ENCODE results near the gene LDB3.

The LDB3 gene

DNA sequence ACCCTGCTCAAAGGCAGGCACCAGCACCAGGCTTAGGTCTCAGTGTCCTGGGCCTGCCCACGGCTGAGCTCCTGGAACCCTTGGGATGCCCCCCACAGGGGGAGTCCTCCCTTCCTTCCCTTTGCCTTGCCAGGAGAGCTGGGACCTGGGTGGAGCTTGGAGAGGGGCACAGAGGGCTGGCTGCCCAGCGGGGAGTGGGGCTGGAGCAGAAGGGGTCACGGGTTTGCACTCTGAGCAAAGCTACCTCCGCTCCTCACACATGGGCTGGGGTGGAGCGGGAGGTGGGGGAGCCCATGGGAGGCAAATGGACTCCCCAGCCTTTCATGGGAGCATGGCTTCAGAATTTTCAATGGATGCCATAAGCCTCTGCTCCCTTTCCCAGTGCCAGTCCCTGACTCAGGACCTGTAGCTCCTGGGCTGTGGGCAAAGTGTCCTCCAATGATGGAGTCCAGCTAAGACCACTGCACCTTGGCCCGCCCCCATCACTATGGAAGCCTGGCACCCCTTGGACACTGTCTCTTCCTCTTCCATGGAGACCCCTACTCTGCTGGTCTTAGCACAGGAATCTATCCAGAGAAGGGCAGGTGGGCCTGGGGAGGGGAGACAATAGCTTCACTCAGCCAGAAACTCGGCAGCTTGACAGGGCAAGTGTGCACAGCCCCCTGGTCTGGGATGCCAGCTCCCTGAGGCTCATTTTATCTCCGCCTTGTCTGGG, 39.9 kb downstream of the LDB3 start:
- DNase-seq: no peak

DNA sequence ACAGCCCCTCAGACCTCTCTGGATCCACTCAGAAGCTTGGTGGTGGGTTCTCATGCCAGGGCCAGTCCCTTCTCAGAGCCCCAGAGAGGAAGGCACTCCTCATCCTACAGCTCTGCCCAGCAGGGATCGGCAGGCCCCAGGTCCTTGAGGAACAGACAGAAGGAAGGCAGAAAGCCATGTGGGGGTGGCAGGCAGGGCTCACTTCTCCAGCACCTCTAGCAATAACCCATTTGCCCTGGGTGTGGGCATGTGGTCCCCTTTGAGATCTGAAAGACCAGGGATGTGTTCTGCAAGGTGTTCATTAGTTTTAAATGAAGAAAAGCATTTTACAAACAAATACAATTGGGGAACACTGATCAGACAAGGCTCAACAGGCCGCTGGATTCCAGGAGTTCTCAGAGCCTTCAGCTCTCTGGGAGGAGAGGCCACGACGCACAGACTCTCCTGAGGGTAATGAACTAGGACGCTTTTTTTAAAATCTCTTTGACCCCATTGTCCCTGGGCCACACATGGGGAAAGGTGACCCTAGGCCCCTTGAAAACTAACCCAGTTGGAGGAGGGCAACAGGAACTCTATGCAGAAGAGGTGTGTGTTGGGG, 40.6 kb downstream of the LDB3 start:
- DNase-seq: no peak

DNA sequence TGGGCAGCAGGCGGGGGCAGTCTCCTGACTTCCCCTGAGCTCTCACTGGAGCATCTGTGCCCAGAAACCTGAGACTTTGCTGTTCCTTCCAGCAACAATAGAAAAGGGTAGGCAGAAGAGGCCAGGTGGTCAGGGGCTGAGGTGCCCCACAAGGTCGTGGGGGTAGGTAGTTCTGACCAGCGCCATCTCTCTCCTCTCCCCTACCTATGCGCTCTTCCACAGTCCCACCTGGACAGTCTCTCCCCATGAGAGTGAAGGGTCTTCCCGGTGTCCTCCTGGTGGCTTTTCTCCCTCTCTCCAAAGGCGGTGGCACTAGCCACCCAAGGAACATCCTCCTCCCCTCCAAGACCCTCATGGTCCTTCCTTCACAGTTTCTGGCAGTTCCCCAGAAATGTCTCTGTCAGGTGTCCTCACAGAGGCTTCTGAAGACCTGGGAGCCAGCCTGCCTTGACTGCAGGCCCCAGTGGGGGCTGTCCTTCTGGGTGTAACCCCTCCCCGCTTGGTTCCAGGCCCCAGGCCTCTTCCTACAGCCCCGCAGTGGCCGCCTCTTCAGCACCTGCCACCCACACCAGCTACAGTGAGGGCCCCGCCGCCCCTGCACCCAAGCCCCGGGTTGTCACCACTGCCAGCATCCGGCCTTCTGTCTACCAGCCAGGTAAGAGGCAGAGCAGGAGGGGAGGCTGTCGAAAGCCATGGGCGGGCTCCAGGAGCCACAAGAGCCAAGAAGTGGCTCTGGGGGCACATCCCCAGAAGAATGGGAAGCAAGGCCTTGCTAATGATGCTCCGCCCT, 41.3 kb downstream of the LDB3 start:
- DNase-seq: no peak

DNA sequence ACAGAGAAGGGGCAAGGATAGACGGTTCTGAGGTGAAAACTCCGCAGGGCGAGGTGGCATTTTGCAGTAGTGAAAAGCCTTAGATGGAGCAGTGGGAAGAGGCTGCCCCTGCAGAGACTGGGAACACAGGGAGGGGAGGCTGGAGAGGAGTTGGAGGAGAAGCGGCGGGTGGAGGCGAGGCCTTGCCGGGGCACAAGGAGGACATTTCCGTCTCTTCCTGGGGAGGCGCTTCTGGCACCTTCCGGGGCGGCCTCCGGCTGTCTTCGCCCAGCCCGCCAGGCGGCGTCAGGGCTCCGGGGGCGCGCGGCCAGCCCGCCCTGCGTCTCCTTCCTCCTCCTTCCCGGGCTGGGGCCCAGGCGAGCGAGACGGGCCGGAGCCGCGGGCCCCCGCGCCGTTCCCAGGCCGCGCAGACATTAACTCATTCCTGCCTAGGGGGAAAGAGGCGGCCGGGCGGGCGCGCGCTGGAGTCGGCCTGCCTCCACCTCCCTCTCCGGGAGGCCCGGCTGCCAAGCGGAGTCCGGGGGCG, 42.7 kb downstream of the LDB3 start:
- DNase-seq: peak; percentile 86

DNA sequence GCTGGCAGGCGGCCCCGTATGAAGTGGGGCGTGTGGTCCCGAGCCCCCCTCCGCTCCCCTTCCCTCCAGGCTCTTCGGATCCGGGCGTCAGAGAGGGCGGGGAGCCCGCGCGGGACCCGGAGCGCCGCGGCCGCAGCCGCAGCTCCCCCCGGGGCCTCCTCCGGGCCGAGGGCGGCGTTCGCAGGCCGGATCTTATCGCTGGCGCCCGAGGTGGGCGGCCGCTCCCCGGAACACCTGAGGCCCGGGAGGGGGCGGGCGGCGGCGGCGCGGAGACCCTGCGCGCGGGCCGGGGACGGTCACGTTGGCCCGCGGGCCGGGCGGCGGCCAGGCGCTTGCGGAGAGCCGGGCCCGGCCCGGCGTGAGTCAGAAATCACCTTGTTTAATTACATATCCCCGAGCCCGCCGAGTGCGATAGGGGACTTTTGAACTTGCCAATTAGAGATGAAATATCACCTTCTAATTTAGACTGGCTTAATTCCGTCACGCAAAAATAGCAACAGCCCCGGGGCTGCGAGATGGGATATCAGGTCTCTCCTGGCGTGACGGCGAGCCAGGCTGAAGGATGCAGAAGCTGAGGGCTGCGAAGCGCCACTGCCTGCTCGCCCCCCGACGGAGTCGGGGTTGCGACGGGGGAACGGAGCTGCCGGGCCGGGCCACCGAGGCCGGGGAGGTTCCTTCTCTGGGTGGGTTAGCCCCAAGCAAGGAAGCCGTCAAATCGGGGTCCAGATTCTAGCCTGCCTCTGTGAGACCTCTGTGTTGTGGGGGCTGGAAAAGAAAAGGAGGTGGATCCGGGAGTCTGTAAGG, 43.4 kb downstream of the LDB3 start:
- peak; percentile 63 for DNase-seq

DNA sequence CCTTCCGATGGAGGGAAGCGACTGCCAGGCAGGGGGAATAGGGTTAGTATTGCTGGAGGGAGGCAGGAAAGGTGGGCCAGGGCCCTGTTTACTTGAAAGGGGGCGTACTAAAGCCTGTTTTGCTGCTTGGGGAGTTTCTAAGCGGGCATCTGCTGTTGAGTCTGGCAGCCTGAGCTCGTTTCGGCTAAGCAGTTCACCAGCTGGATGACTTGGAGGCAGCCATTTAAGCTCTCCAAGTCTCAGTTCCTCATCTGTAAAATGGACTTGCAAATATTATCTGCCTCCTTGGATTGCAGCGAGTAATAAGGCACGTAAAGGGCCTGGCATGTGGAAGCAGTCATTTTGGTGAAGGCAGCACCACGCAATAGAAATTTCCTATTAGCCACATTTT, 44.0 kb downstream of the LDB3 start:
- no peak for DNase-seq

DNA sequence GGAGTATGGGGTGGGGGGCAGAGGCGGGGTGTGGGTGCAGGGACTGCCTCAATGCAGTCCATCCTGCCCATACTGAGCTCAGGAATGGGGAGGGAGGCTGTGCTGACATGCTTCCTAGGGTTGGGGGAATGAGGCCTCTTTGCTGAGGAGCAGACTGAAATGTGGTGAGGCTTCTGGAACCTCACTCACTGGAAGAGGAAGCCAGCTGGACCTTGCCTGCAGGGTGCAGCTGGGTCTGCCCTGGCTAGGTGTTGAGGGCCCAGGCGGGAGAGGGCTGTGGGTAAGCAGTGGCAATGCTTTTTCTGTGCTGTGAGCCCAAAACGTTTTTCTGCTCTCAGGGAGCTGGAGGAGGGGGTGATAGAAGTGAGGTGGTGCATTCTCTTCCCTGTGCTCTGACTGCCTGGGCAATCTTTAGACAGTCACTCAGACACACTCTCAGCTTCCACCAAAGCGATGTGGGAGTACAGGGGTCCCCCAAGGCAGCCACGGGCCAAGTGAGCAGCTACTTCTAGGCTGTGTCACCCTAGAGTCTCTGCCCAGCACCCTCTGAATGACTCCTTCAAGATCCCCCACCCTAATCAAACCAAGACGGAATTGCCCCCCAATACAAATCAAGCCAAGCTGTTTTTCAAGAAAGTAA, 47.0 kb downstream of the LDB3 start:
- no peak for DNase-seq

DNA sequence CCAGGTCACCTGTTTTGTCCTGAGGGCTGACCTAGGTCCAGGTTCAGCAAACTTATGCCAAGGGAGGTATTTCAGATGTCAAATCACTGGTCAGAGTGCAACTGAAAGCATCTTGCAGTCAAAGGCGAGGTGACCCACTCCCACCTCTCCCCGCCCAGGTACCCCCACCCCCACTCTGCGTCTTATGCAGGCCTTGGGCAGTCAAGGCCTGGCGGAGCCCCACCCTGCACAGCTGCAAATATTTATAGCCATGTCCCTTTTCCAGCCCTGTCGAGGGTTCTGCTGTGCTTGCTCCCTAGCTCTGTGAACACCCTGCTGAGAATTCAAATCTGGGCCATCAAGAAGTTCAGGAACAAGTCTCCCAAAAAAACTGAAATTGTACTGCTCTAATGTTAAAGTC, 47.5 kb downstream of the LDB3 start:
- no peak for DNase-seq

DNA sequence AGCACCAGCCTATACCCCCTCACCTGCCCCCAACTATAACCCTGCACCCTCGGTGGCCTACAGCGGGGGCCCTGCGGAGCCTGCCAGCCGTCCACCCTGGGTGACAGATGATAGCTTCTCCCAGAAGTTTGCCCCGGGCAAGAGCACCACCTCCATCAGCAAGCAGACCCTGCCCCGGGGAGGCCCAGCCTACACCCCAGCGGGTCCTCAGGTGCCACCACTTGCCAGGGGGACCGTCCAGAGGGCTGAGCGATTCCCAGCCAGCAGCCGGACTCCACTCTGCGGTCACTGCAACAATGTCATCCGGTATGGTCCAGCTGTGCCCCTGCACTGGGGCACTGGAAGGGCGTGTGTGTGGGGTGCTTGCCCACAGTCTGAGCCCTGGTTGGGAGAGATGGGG, 48.2 kb downstream of the LDB3 start:
- no peak for DNase-seq

DNA sequence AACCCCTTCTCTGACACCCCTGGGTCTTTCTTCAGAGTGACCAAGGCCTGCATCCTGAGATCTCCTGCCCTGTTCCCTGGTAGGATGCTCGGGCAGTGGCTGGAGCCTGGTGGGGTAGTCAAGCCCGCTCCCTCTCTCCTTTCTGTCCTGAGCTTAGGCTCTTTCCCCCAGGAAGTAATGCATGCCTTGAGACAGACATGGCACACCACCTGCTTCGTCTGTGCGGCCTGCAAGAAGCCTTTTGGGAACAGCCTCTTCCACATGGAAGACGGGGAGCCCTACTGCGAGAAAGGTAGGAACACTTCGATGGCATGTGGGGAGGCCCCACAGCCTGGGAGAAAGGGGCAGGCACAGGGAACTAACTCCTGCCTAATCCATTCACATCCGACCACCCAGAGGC, 50.2 kb downstream of the LDB3 start:
- DNase-seq: no peak

DNA sequence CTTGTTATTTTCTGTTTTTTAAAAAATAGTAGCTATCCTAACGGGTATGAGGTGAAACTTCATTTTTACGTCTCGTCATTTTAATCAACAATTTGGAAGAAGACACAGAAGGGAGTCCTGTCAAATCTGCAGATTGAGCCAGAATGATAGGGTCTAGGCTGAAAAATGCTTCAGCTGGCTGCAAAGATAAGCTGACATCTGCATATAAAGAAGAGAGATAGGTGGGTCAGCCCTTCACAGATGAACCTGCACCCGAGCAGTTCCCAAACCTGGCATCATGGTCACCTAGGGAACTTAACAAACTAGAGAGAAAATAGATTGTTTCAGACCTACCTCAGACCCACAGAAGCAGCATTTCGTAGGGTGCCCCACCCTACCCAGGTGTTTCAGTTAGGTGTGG, 52.9 kb downstream of the LDB3 start:
- DNase-seq: no peak

DNA sequence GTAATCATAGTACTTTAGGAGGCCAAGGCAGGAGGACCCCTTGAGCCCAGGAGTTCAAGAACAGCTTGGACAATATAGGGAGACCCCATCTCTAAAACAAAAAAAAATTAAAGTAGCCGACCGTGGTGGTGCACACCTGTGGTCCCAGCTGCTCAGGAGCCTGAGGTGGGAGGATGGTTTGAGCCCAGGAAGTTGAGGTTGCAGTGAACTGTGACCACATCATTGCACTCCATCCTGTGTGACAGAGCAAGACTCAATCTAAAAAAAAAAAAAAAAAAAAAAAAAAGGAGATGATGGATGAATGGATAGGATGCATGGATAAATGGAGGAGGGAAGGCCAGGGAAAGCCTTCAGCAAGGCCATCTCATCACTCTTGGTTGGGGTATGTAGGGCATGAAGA, 54.7 kb downstream of the LDB3 start:
- DNase-seq: no peak

DNA sequence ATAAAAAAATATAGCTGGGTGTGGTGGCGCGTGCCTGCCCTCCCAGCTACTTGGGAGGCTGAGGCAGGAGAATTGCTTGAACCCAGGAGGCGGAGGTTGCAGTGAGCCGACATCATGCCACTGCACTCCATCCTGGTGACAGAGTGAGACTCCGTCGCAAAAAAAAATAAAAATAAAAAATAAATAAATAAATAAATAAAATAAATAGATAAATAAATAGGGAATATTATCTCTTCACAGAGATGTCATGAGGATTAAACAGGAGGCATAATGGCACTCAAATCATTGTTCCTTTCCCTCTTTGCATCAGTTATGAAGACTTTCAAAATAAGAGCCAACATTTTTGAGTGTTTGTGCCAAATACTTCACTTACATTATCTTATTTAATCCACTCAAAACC, 56.1 kb downstream of the LDB3 start:
- no peak for DNase-seq

DNA sequence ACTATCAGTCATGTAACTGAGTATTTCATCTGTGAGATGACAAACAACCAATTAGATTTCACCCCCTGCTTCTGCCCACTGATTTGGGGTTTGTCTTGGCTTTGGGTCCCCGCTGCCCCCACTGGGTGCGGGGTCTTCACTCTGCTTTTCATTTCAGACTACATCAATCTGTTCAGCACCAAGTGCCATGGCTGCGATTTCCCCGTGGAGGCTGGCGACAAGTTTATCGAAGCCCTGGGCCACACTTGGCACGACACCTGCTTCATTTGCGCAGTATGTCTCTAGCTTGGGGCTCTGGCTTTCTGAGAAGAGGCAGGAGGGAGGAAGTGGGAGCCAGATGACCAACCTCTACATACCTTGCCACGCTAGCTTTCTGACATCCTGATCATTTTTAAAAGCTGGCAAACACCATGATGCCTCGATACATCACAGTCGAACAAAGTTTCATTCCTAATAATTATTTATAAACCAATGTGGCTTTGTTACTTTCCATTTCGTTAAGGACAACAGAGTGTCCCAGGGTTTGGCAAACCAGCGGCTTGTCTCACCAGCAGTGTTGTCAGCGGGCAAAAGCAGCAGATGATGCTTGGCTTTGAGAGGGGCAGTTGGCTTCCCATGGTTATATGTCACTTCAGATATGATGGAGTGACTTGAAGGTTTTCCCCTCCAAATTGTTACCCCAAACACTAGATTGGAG, 57.8 kb downstream of the LDB3 start:
- DNase-seq: no peak

DNA sequence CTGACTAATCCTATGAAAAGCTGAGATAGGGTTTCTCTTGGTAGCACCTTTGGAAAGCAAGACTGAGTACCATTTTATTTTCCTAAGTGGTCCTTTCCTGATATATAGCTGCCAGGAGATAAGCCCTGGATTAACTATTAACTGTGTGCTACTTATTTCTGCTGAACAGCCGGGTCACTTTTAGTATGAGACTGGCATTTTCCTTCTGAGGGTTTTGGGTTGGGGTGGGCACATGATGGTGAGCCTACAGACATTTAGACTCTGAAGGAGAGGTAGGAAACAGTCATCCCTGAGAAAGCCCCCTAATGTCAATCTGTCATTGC, 58.3 kb downstream of the LDB3 start:
- DNase-seq: no peak

DNA sequence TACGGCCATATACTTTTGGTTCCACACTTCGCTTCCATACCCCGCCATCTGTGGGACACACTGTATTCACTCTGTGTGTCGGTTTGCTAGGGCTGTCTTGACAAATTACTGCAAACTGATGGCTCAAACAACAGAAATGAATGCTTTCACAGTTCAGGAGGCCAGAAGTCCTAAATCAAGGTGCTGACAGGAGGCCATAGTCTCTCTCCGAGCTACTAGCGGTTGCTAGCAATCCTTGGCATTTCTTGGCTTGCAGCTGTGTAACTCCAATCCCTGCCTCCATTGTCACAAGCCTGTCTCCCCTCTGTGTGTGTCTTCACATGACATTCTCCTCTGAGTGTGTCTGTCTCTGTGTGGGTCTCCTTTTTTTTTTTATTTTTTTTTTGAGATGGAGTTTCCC, 59.2 kb downstream of the LDB3 start:
- DNase-seq: no peak

DNA sequence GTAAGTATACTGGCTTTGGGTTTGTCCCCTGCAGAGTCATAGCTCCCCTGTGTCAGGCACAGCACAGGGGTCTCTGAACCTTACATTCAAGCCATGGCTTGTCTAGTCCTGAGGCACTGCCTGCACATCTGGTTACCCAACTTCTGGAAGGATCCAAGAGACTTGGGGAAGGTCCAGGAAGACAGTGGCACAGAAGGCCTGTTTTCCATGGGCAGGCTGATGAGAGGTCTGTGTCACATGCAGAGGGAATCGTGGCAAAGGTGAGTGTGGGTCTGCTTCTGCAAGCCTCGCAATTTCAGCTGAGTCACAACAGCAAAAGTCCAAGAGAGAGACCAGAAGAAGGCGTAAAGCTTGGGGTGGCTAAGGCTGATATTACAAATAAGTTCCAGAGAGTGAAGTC, 59.7 kb downstream of the LDB3 start:
- no peak for DNase-seq

DNA sequence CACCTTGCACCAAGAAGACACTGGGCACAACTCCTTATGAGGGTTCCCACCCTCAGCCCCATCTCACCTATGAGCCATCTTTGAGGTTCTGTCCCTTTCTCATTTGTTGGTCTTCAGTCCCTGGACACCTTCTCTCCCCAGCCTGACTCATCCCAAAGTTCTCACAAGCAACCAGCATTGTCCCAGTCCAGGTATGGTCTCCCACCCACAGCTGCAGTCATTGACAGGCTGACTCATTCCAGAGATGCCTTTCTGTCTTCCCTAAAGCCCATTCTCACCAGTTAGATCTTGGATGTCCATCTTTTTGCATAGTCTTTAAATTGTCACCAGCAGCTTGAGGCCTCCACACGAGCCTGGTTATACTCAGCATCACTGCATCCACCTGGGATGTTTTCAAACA, 61.4 kb downstream of the LDB3 start:
- no peak for DNase-seq

DNA sequence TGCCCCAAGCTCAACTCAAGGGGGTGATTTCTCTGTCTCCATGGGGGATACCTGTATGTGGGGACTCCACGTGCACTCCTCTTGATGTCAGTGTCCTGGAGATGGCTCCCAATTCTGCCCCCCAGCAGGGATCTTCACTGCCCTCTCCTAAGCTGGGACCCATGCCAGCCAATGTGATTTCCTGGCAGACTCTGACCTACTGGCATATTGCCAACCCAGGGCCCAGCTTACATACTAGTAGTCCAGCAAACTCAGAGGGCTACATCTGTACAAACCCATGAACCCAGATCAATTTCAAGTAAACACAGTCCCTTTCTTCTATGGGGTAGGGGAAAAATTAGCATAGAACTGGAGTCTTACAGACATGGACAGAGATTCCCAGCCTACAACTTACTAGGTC, 61.9 kb downstream of the LDB3 start:
- no peak for DNase-seq

DNA sequence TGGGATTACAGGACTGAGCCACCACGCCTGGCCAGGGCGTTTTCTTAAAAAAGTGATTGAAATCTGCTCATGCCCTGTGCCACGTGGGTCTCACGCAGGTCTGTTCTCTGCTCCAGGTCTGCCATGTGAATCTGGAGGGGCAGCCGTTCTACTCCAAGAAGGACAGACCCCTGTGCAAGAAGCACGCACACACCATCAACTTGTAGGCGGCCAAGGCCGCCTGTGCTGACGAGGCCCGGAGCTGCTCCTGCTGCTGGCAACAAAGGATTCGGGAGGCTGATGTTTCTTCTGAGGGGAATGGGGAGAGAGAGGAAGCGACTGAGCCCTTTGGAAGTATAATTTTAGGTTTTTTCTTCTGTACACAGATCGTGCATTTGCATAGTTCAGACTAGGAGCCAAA, 64.5 kb downstream of the LDB3 start:
- no peak for DNase-seq

DNA sequence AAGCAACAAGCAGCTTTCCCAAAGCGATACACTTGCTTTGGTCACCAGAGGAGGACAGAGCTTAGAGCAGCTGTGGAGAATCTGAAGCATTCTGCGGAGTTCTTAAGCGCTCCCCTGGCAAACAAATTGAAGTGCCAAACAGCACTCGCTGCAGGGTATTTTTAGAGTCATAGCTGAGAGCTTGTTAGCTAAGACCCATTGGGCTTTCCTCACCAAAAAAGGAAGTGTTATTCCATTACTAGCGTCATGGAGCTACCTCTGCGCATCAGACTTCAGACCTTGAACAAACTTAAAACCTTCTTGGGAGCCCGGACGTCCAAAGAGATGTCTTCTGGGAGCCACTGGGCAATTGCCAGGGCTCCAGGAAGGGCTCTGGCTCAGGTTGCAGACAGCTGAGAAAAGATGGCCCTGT, 65.0 kb downstream of the LDB3 start:
- no peak for DNase-seq

Data from activated naive CD4-positive, alpha-beta T cell treated with anti-CD3 and anti-CD28 coated beads, Interleukin-2, amount 50 U/mL, for 16 hours (primary cell).